ENCODE measurements around the gene CD82. TPM values are rescaled to one million over a fixed set of nuclear protein-coding genes. Genes with fewer than 3 reads are reported as not detected.
"Not testable (repeated sequence)": the region's sequence is repeated elsewhere in the genome, so short reads cannot be mapped to it uniquely, and the experiment has no call there.

Gene CD82
- total RNA-seq, 1 experiment from 2014 or later = 4.5 TPM

DNA sequence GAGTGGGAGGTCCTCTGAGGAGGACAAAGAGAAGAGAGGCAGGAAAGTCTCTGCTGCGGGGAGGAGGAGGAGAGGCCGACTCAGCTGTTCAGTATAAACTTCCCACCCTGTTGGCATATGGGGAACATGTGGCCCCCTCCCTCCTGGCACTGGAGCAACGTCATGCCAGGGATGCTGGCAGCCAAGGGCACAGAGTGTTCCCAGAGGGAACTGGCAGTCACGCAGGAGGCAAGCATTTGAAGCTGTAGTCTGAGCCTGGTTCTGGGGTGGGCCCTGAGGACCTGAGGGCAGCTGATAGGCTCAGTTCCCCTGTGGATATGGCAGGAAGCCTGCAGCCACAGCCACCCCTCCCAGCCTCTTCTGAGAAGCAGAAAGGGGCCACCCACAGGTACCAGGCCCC lies 94.2 kb downstream of the CD82 start:
- H3K4me2 ChIP-seq (ENCODE audit: insufficient read depth, insufficient read length, low read length) = no peak overlapping the region
- no peaks in the 10 kb centered on the region for H3K23me2 ChIP-seq (ENCODE audit: insufficient read length, low read depth, low read length, poor library complexity, severe bottlenecking)
- Mint-ChIP-seq H3K27me3 (ENCODE audit: low read depth) (peaks cover 18% of the 10 kb centered on the region), H3K9me3 (peaks cover 4 to 15% of the 10 kb centered on the region in 2 experiments), H3K36me3 (ENCODE audit: insufficient read depth in 1 of 3, low read depth in 3 of 3) (peaks cover 1 to 8% (median 8%) of the 10 kb centered on the region in 3 experiments; a peak in 6 of 7 replicates), H3K4me1 (peaks cover 10 to 11% of the 10 kb centered on the region in 2 experiments), H3K27ac (no peak overlapping the region), H3K4me3 (no peak overlapping the region)
- WGBS (ENCODE audit: extremely low coverage, insufficient read length, low lambda C conversion rate) = no CpG with 5 or more reads among the region's 4 CpGs
- H3K56ac ChIP-seq (ENCODE audit: insufficient read length, low read depth, low read length) = no peak overlapping the region
- TF ChIP-seq, protein P1, sequence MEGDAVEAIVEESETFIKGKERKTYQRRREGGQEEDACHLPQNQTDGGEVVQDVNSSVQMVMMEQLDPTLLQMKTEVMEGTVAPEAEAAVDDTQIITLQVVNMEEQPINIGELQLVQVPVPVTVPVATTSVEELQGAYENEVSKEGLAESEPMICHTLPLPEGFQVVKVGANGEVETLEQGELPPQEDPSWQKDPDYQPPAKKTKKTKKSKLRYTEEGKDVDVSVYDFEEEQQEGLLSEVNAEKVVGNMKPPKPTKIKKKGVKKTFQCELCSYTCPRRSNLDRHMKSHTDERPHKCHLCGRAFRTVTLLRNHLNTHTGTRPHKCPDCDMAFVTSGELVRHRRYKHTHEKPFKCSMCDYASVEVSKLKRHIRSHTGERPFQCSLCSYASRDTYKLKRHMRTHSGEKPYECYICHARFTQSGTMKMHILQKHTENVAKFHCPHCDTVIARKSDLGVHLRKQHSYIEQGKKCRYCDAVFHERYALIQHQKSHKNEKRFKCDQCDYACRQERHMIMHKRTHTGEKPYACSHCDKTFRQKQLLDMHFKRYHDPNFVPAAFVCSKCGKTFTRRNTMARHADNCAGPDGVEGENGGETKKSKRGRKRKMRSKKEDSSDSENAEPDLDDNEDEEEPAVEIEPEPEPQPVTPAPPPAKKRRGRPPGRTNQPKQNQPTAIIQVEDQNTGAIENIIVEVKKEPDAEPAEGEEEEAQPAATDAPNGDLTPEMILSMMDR (conservative IDR thresholded peaks at IDR 0.05) = no peak
- no peaks in the 10 kb centered on the region for H3K9me3 ChIP-seq (ENCODE audit: control insufficient read depth, low read depth, low read length)
- H3K9ac ChIP-seq (ENCODE audit: extremely low read depth, insufficient read length, low read length) = no peak overlapping the region
- no peak overlapping the region for H2AK5ac ChIP-seq (ENCODE audit: insufficient read length, low read length)
- H3K79me1 ChIP-seq (ENCODE audit: insufficient read depth, low read depth, low read length, poor library complexity, severe bottlenecking) = no peaks in the 10 kb centered on the region
- no peaks in the 10 kb centered on the region for H3K27me3 ChIP-seq (ENCODE audit: insufficient read depth, low read length)
- H3T11ph ChIP-seq (ENCODE audit: low read length) = no peak overlapping the region
- DNase-seq = no peak
- no peaks in the 10 kb centered on the region for H3K4me1 ChIP-seq (ENCODE audit: insufficient read depth, low read length)
- H2BK120ac ChIP-seq (ENCODE audit: low read depth, low read length, poor library complexity, severe bottlenecking) = no peak overlapping the region
- no peak overlapping the region for H2BK15ac ChIP-seq (ENCODE audit: low read depth, low read length)
- no peak overlapping the region for H2AFZ ChIP-seq (ENCODE audit: low read length)
- H3K4ac ChIP-seq (ENCODE audit: low read depth, low read length) = no peak overlapping the region
- H4K20me1 ChIP-seq (ENCODE audit: control insufficient read depth, insufficient read depth, insufficient read length) = no peaks in the 10 kb centered on the region
- no peak overlapping the region for H4K5ac ChIP-seq (ENCODE audit: insufficient read length, low read depth, low read length)
- no peak overlapping the region for H3K23ac ChIP-seq (ENCODE audit: insufficient read length, low read depth, low read length)
- no peak overlapping the region for H2BK5ac ChIP-seq (ENCODE audit: insufficient read length, low read length)
- no peak overlapping the region for H2BK20ac ChIP-seq (ENCODE audit: low read depth, low read length, poor library complexity, severe bottlenecking)
- H3K79me2 ChIP-seq (ENCODE audit: insufficient read depth, low read length) = no peaks in the 10 kb centered on the region
- H2BK12ac ChIP-seq (ENCODE audit: insufficient read length, low read depth, low read length) = no peak overlapping the region
- no peak overlapping the region for H3K18ac ChIP-seq (ENCODE audit: insufficient read length, low read depth, low read length)
- H3K14ac ChIP-seq (ENCODE audit: insufficient read depth, low read length) = no peak overlapping the region
- no peak overlapping the region for H4K91ac ChIP-seq (ENCODE audit: insufficient read length, low read depth, low read length)
- H3K27ac ChIP-seq (ENCODE audit: insufficient read length, low read depth, low read length) = no peak overlapping the region
- no peak overlapping the region for H4K8ac ChIP-seq (replicated peaks; ENCODE audit: insufficient read length, low read depth, low read length)

DNA sequence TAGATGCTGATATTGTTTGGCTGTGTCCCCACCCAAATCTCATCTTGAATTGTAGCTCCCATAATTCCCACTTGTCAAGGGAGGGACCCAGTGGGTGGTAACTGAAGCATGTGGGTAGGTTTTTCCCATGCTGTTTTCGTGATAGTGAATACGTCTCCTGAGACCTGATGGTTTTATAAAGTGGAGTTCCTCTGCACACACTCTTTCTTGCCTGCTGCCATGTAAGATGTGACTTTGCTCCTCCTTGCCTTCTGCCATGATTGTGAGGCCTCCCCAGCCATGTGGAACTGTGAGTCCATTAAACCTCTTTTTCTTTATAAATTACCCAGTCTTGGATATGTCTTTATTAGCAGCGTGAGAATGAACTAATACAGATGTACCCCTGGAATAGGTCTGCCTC lies 95.1 kb downstream of the CD82 start:
- Mint-ChIP-seq H3K4me1 (peaks cover 10 to 11% of the 10 kb centered on the region in 2 experiments), H3K27me3 (ENCODE audit: low read depth) (peaks cover 18% of the 10 kb centered on the region), H3K9me3 (peaks cover 8 to 17% of the 10 kb centered on the region in 2 experiments), H3K36me3 (ENCODE audit: insufficient read depth in 1 of 3, low read depth in 3 of 3) (peaks cover 1 to 12% (median 9%) of the 10 kb centered on the region in 3 experiments; a peak in 6 of 7 replicates)
- not testable (repeated sequence) for H3K14ac ChIP-seq (ENCODE audit: insufficient read depth, low read length); H3K27me3 ChIP-seq (ENCODE audit: insufficient read depth, low read length); H3K9me3 ChIP-seq (ENCODE audit: control insufficient read depth, low read depth, low read length); H4K8ac ChIP-seq (replicated peaks; ENCODE audit: insufficient read length, low read depth, low read length); H2BK5ac ChIP-seq (ENCODE audit: insufficient read length, low read length); H3K4me1 ChIP-seq (ENCODE audit: insufficient read depth, low read length); H4K20me1 ChIP-seq (ENCODE audit: control insufficient read depth, insufficient read depth, insufficient read length); H4K91ac ChIP-seq (ENCODE audit: insufficient read length, low read depth, low read length); H3K56ac ChIP-seq (ENCODE audit: insufficient read length, low read depth, low read length); H3T11ph ChIP-seq (ENCODE audit: low read length); H3K23me2 ChIP-seq (ENCODE audit: insufficient read length, low read depth, low read length, poor library complexity, severe bottlenecking); H2BK12ac ChIP-seq (ENCODE audit: insufficient read length, low read depth, low read length); H3K27ac ChIP-seq (ENCODE audit: insufficient read length, low read depth, low read length); H3K4me2 ChIP-seq (ENCODE audit: insufficient read depth, insufficient read length, low read length); H3K23ac ChIP-seq (ENCODE audit: insufficient read length, low read depth, low read length); H2AFZ ChIP-seq (ENCODE audit: low read length); DNase-seq; H4K5ac ChIP-seq (ENCODE audit: insufficient read length, low read depth, low read length); H2BK15ac ChIP-seq (ENCODE audit: low read depth, low read length); H2BK20ac ChIP-seq (ENCODE audit: low read depth, low read length, poor library complexity, severe bottlenecking); H3K79me1 ChIP-seq (ENCODE audit: insufficient read depth, low read depth, low read length, poor library complexity, severe bottlenecking); H3K18ac ChIP-seq (ENCODE audit: insufficient read length, low read depth, low read length); H3K4me3 Mint-ChIP-seq; H3K4ac ChIP-seq (ENCODE audit: low read depth, low read length); H3K79me2 ChIP-seq (ENCODE audit: insufficient read depth, low read length); H2AK5ac ChIP-seq (ENCODE audit: insufficient read length, low read length); H2BK120ac ChIP-seq (ENCODE audit: low read depth, low read length, poor library complexity, severe bottlenecking); H3K27ac Mint-ChIP-seq; H3K9ac ChIP-seq (ENCODE audit: extremely low read depth, insufficient read length, low read length)
- WGBS (ENCODE audit: extremely low coverage, insufficient read length, low lambda C conversion rate) = no CpG with 5 or more reads among the region's 3 CpGs
